Tibial artery (tissue), 4 donors: ENCODE data around the gene NIPBL.

ENCODE experiments used
- DNase-seq, 2 donors: peaks; one replicate each; pipeline ENCODE4 v3.0.0-alpha.2; 2019
- H3K27ac ChIP-seq, 2 donors: fragments of 200-600 bp; sonication (generic) in 1 of 2; 1 replicate in 1 of 2; 2 replicates in 1 of 2; pipeline ENCODE4 v1.5.1; 2018 to 2019; ENCODE audit warnings: mild to moderate bottlenecking in 1 of 2
- H3K27me3 ChIP-seq, 2 donors: fragments of 200-600 bp; sonication (generic) in 1 of 2; one replicate each; pipeline versions ENCODE4 v1.5.1 to v1.6.0; 2016 to 2019
- H3K36me3 ChIP-seq, 3 donors: fragments of 200-600 bp; sonication (generic) in 2 of 3; one replicate each; pipeline ENCODE4 v1.5.1; 2016 to 2019; ENCODE audit warnings: mild to moderate bottlenecking in 2 of 3
- H3K4me1 ChIP-seq, 4 donors: fragments of 200-600 bp; sonication (generic) in 2 of 4; 1 replicate in 3 of 4; 2 replicates in 1 of 4; pipeline ENCODE4 v1.5.1; 2016 to 2019
- H3K4me3 ChIP-seq, 2 donors: fragments of 200-600 bp; sonication (generic) in 1 of 2; 1 replicate in 1 of 2; 2 replicates in 1 of 2; pipeline ENCODE4 v1.5.1; 2018 to 2019; ENCODE audit warnings: mild to moderate bottlenecking in 2 of 2
- H3K9me3 ChIP-seq, 3 donors: fragments of 200-600 bp; sonication (generic) in 1 of 3; one replicate each; pipeline ENCODE4 v1.5.1; 2016 to 2019
- CTCF ChIP-seq, 2 experiments: fragments of 200-600 bp in 1 of 2; fragments of 450-650 bp in 1 of 2; IDR thresholded peaks; one replicate each; pipeline ENCODE4 v1.5.1; 2017 to 2019; ENCODE audit warnings: antibody characterized with exemption in 2 of 2, mild to moderate bottlenecking in 1 of 2, moderate library complexity in 1 of 2
- intact Hi-C: fragments of 100-400 bp; cut with DNase I; formaldehyde crosslinking; loops from one replicate; pipeline ENCODE4 v1.15.0; 2023; ENCODE audit warnings: low total_unique reads

NIPBL gene

GRCh38 chr5:37111426-37112382 is 235.1 kb downstream of the NIPBL start:
- Histone ChIP-seq H3K4me3 (no peak overlapping the region), H3K36me3 (peaks cover 74 to 95% (median 92%) of the 10 kb centered on the region in 3 donors), H3K4me1 (no peaks in the 10 kb centered on the region), H3K27me3 (no peaks in the 10 kb centered on the region), H3K9me3 (peaks cover 0 to 7% (median 0%) of the 10 kb centered on the region in 3 donors), H3K27ac (no peak overlapping the region)
- intact Hi-C loops: no loop called here
- no peak for TF ChIP-seq CTCF (IDR thresholded peaks at IDR 0.05)
- DNase-seq: no peak

- Histone ChIP-seq H3K4me3 (no peak overlapping the region), H3K27ac (no peak overlapping the region), H3K4me1 (no peaks in the 10 kb centered on the region), H3K27me3 (no peaks in the 10 kb centered on the region), H3K9me3 (peaks cover 0 to under 1% (median 0%) of the 10 kb centered on the region in 3 donors), H3K36me3 (peaks cover 66 to 95% (median 85%) of the 10 kb centered on the region in 3 donors)
- TF ChIP-seq CTCF (IDR thresholded peaks at IDR 0.05): no peak
- DNase-seq: no peak
- intact Hi-C loops: no loop called here
These were observed 235.9 kb downstream of the NIPBL start for GRCh38 chr5:37112383-37112991.
